A549 (cell line): ENCODE measurements around the gene CSPG4. TPM values are rescaled to one million over a fixed set of nuclear protein-coding genes. Genes with fewer than 3 reads are reported as not detected.

Source experiments
- ATAC-seq, 2 experiments: fragments of 200-7000 bp in 1 of 2; fragments of >200 bp in 1 of 2; cut with Nextera tagmentation in 1 of 2; cut with Tn5 transposase in 1 of 2; 3 replicates each; pipeline versions ENCODE4 v1.8.0 to v1.9.1; 2018 to 2020; ENCODE audit warnings: mild to moderate bottlenecking in 1 of 2, moderate library complexity in 1 of 2
- CTCF ChIA-PET: fragments of 300-600 bp; sonication (Branson Sonifier 250); formaldehyde crosslinking; extraction: SDS; loops from one replicate; lab custom pipeline; 2021; ENCODE audit warnings: antibody characterized with exemption, inconsistent platforms; lab: Yijun Ruan, JAX
- POLR2A ChIA-PET: fragments of 350-600 bp; formaldehyde crosslinking; extraction: SDS; loops from one replicate; lab custom pipeline; 2021; ENCODE audit warnings: antibody characterized with exemption, inconsistent platforms; lab: Yijun Ruan, JAX
- DNase-seq, 2 experiments: peaks; one replicate each; pipeline versions ENCODE4 v3.0.0 to v3.0.0-alpha.2; 2011 to 2016; ENCODE audit warnings: low read depth in 1 of 2, low spot score in 1 of 2
- FAIRE-seq: peaks from 2 replicates; lab custom pipeline; 2011; peaks lifted over from hg19 to GRCh38; lab: Jason Lieb, UNC
- H3K27ac ChIP-seq, 2 experiments: fragments of >200 bp; sonication (Bioruptor Twin); formaldehyde crosslinking; 3 replicates each; pipeline ENCODE4 v1.5.1; 2016 to 2017
- H3K4me1 ChIP-seq: fragments of >200 bp; sonication (Bioruptor Twin); formaldehyde crosslinking; 3 replicates; pipeline ENCODE4 v1.6.1; 2016
- H3K4me2 ChIP-seq: fragments of >200 bp; sonication (Bioruptor Twin); formaldehyde crosslinking; 3 replicates; pipeline ENCODE4 v1.6.1; 2016
- H3K4me3 ChIP-seq: fragments of >200 bp; sonication (Bioruptor Twin); formaldehyde crosslinking; 3 replicates; pipeline ENCODE4 v1.5.1; 2016
- H3K9me3 ChIP-seq: fragments of >200 bp; sonication (Bioruptor Twin); formaldehyde crosslinking; 3 replicates; pipeline ENCODE4 v1.6.1; 2016
- ATOH8 ChIP-seq: fragments of 250-450 bp; sonication (Bioruptor Pico); IDR thresholded peaks from 2 replicates; pipeline ENCODE4 v1.5.0; 2020; ENCODE audit warnings: low read depth, mild to moderate bottlenecking, moderate library complexity
- BCL3 ChIP-seq: fragments of >200 bp; sonication (Bioruptor Twin); formaldehyde crosslinking; IDR thresholded peaks from 3 replicates; pipeline ENCODE4 v1.6.1; 2016
- CBX8 ChIP-seq: fragments of 200-600 bp; sonication (generic); IDR thresholded peaks from 2 replicates; pipeline ENCODE4 v1.6.1; 2016
- CHD4 ChIP-seq: fragments of 200-600 bp; sonication (generic); IDR thresholded peaks from 2 replicates; pipeline ENCODE4 v1.6.1; 2016; ENCODE audit warnings: antibody characterized with exemption, mild to moderate bottlenecking, borderline replicate concordance
- CTCF ChIP-seq: fragments of >200 bp; sonication (Bioruptor Twin); formaldehyde crosslinking; IDR thresholded peaks from 3 replicates; pipeline ENCODE4 v1.5.1; 2016
- EHMT2 ChIP-seq: fragments of 200-600 bp; sonication (generic); IDR thresholded peaks from 2 replicates; pipeline ENCODE4 v1.6.1; 2016; ENCODE audit warnings: antibody characterized with exemption, low read depth, mild to moderate bottlenecking, moderate library complexity
- ESRRA ChIP-seq: fragments of 150-350 bp; IDR thresholded peaks from 2 replicates; pipeline ENCODE4 v1.6.1; 2014; ENCODE audit warnings: mild to moderate bottlenecking, low read length, borderline replicate concordance
- FOSB ChIP-seq: fragments of 250-450 bp; sonication (Bioruptor Pico); IDR thresholded peaks from 2 replicates; pipeline ENCODE4 v1.5.0; 2020; ENCODE audit warnings: mild to moderate bottlenecking, moderate library complexity
- FOXS1 ChIP-seq: fragments of 250-450 bp; sonication (Bioruptor Pico); IDR thresholded peaks from 2 replicates; pipeline ENCODE4 v1.5.0; 2020; ENCODE audit warnings: mild to moderate bottlenecking, moderate library complexity
- GATA3 ChIP-seq: IDR thresholded peaks from 2 replicates; pipeline ENCODE4 v1.6.1; 2012; ENCODE audit warnings: borderline replicate concordance
- HOXA7 ChIP-seq: fragments of 250-450 bp; sonication (Bioruptor Pico); IDR thresholded peaks from 2 replicates; pipeline ENCODE4 v1.5.0; 2020; ENCODE audit warnings: mild to moderate bottlenecking, moderate library complexity
- HOXB13 ChIP-seq: fragments of 250-450 bp; sonication (Bioruptor Pico); IDR thresholded peaks from 2 replicates; pipeline ENCODE4 v1.5.0; 2020; ENCODE audit warnings: low read depth, mild to moderate bottlenecking, moderate library complexity
- HOXB5 ChIP-seq: fragments of 250-450 bp; sonication (Bioruptor Pico); IDR thresholded peaks from 2 replicates; pipeline ENCODE4 v1.5.0; 2020; ENCODE audit warnings: mild to moderate bottlenecking, moderate library complexity
- JUN ChIP-seq, 2 experiments: fragments of >200 bp; sonication (Bioruptor Twin); formaldehyde crosslinking; IDR thresholded peaks; 2 replicates in 1 of 2; 3 replicates in 1 of 2; pipeline ENCODE4 v1.6.1; 2016 to 2017
- KDM1A ChIP-seq: fragments of 200-600 bp; sonication (generic); IDR thresholded peaks from 2 replicates; pipeline ENCODE4 v1.6.1; 2016; ENCODE audit warnings: low read depth, mild to moderate bottlenecking
- KDM5A ChIP-seq: fragments of 200-600 bp; sonication (generic); IDR thresholded peaks from 2 replicates; pipeline ENCODE4 v1.6.1; 2016; ENCODE audit warnings: antibody characterized with exemption, mild to moderate bottlenecking
- MAZ ChIP-seq: fragments of 150-350 bp; IDR thresholded peaks from 2 replicates; pipeline ENCODE4 v1.6.1; 2014; ENCODE audit warnings: antibody characterized with exemption, low read depth, low read length, borderline replicate concordance
- NR3C1 ChIP-seq: fragments of >200 bp; sonication (Bioruptor Twin); formaldehyde crosslinking; IDR thresholded peaks from 3 replicates; pipeline ENCODE4 v1.6.1; 2017
- PHF8 ChIP-seq: fragments of 200-600 bp; sonication (generic); IDR thresholded peaks from 2 replicates; pipeline ENCODE4 v1.6.1; 2016; ENCODE audit warnings: low read depth, mild to moderate bottlenecking, antibody characterized with exemption, moderate library complexity, borderline replicate concordance
- POLR2A ChIP-seq: IDR thresholded peaks from 2 replicates; pipeline ENCODE4 v1.6.1; 2012; ENCODE audit warnings: mild to moderate bottlenecking, low read length
- POLR2AphosphoS2 ChIP-seq: conservative IDR thresholded peaks from 2 replicates; pipeline ENCODE4 v1.6.1; 2012; ENCODE audit warnings: low read length, improper control_type of control experiment, inconsistent platforms
- RAD21 ChIP-seq, 2 experiments: fragments of >200 bp in 1 of 2; sonication (Bioruptor Twin) in 1 of 2; formaldehyde crosslinking in 1 of 2; IDR thresholded peaks in 1 of 2; conservative IDR thresholded peaks in 1 of 2; 2 replicates in 1 of 2; 3 replicates in 1 of 2; pipeline ENCODE4 v1.6.1; 2012 to 2018; ENCODE audit warnings: inconsistent platforms in 1 of 2
- RCOR1 ChIP-seq: fragments of 150-350 bp; IDR thresholded peaks from 2 replicates; pipeline ENCODE4 v1.6.1; 2014; ENCODE audit warnings: antibody characterized with exemption, low read length, low read depth
- RFX5 ChIP-seq: fragments of 450-650 bp; IDR thresholded peaks from 2 replicates; pipeline ENCODE4 v1.7.1; 2014; ENCODE audit warnings: antibody characterized with exemption, mild to moderate bottlenecking, moderate library complexity
- RNF2 ChIP-seq: fragments of 200-600 bp; sonication (generic); IDR thresholded peaks from 2 replicates; pipeline ENCODE4 v1.6.1; 2016; ENCODE audit warnings: low read depth, mild to moderate bottlenecking, antibody characterized with exemption, moderate library complexity, borderline replicate concordance
- SMC3 ChIP-seq: fragments of >200 bp; sonication (Bioruptor Twin); formaldehyde crosslinking; IDR thresholded peaks from 3 replicates; pipeline ENCODE4 v1.6.1; 2018; ENCODE audit warnings: inconsistent platforms
- ZC3H11A ChIP-seq: fragments of 450-650 bp; IDR thresholded peaks from 2 replicates; pipeline ENCODE4 v1.6.1; 2014; ENCODE audit warnings: antibody characterized with exemption, mild to moderate bottlenecking
- ZFP36 ChIP-seq: fragments of 450-650 bp; IDR thresholded peaks from 2 replicates; pipeline ENCODE4 v1.6.1; 2014; ENCODE audit warnings: borderline replicate concordance; ENCODE audit not compliant: partially characterized antibody
- ZNF302 ChIP-seq: fragments of 250-450 bp; sonication (Bioruptor Pico); IDR thresholded peaks from 2 replicates; pipeline ENCODE4 v1.9.0; 2021; ENCODE audit warnings: inconsistent platforms, mild to moderate bottlenecking, moderate library complexity
- ZSCAN20 ChIP-seq: fragments of 250-450 bp; sonication (Bioruptor Pico); IDR thresholded peaks from 2 replicates; pipeline ENCODE4 v1.8.0; 2022; ENCODE audit warnings: mild to moderate bottlenecking, moderate library complexity
- WGBS: methylation state at CpG from one replicate; pipeline ENCODE4 v1.1.6; 2017; ENCODE audit errors: missing lambda C conversion rate; 5-methylcytosine and 5-hydroxymethylcytosine counted together
- polyA plus RNA-seq, 4 experiments: library from polyadenylated mRNA; depleted of rRNA in 3 of 4; stranded (reverse); fragments of >200 nt; fragmentation: RNase III in 1 of 4; extraction: RNeasy Plus Mini Kit Qiagen cat#74134 plus additional on column Dnase treatment in 1 of 4; gene quantifications; 2 replicates in 3 of 4; 3 replicates in 1 of 4; pipeline ENCODE4 v1.2.3, GENCODE V29; 2011 to 2017
- TF ChIP-seq, protein P1 (sequence below): IDR thresholded peaks from 2 replicates; pipeline ENCODE4 v1.6.1; 2012

CSPG4 gene
- polyA plus RNA-seq, 2 of the 4 experiments (the other 2 are of a cell fraction), result 0.01 to 0.06 TPM

GRCh38 chr15:75648156-75649000, 64.3 kb downstream of the CSPG4 start:
- TF ChIP-seq POLR2A, result no peak
- no peak for TF ChIP-seq PHF8
- TF ChIP-seq POLR2AphosphoS2, result no peak
- no peak for TF ChIP-seq ATOH8 (CRISPR knock-in tag)
- no peak for TF ChIP-seq HOXB5
- no peak for TF ChIP-seq MAZ
- no peak for TF ChIP-seq JUN (IDR thresholded peaks at IDR 0.05)
- no peak for TF ChIP-seq ESRRA
- TF ChIP-seq KDM5A, result no peak
- no peak for TF ChIP-seq NR3C1
- no peak for TF ChIP-seq EHMT2
- no peak for TF ChIP-seq RFX5
- TF ChIP-seq RNF2, result no peak
- no peak for TF ChIP-seq HOXB13 (CRISPR knock-in tag)
- TF ChIP-seq CHD4, result no peak
- Histone ChIP-seq H3K4me1 (peaks cover 41% of the 10 kb centered on the region), H3K4me3 (peak overlapping the region; percentile 75), H3K4me2 (peak overlapping the region; percentile 90), H3K27ac (peak overlapping the region; percentile 91 to 94), H3K9me3 (no peaks in the 10 kb centered on the region)
- POLR2A ChIA-PET, result interaction anchor here (0.7 to 2.4 kb wide), 13 partner anchors 8 to 280 kb away, joined by 3 to 22 read pairs (median 5); partner anchors contain the start of genes IMP3, MAN2C1, SIN3A and SNUPN
- WGBS, result 7% methylated on average over 32 of the region's 34 CpGs
- CTCF ChIA-PET, result interaction anchor here (0.6 to 9.8 kb wide), 20 partner anchors 9 to 411 kb away, joined by 3 to 98 read pairs (median 7); partner anchors contain the start of genes IMP3 and MAN2C1
- peak in 1 of 2 experiments; percentile 48 for DNase-seq
- peak; percentile 11 to 49; a peak in 5 of 6 replicates for ATAC-seq
- no peak for FAIRE-seq

DNA sequence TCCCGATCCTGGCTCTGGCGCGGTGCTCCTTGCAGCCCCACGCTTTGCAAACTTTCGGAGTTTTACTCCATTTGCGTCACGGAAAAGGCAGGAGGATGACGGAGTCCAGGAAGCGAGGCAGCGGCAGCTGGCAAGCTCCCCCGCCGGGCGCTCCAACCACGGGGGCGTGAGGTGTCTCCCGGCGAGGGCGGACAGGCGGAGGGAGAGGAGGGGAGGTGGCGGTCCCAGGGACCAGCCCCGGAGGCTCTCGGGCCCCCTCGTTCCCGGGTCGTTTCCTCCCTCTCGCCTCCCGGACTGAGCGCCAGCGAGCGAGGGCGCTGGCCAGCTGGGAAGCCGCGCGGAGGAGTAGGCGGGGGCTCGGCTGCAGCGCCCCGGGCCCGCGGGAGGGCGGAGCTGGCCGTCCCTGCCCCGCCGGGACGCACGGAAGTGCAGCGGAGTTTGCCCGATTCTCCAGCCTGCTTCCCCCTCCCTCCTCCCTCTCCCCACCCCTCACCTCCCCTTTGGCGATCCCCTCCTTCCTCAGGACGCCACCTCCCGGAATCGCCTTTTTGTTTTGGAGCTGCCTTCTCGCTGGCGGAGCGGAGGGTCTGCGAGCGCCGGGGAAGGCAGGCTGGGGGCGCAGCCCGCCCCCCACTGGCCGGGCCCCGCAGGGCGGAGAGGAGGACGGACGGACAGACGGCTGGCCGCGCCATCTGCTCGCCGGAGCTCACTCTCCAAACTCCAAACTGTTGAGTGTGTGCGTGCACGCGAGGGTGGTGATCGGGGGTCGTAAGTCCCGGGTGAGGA, 65.1 kb downstream of the CSPG4 start, which contains the start of gene SNX33:
Gene SNX33, plus strand, starts transcription at position 543 of the 786 bp plus-strand sequence. CDS start 1,191 bp downstream, outside the sequence.
- H3K9me3 ChIP-seq, result no peaks in the 10 kb centered on the region
- WGBS, result 2% methylated on average over 53 of the region's 76 CpGs
- ChIA-PET POLR2A (interaction anchor here (0.7 to 2.4 kb wide), 12 partner anchors 8 to 279 kb away, joined by 3 to 22 read pairs (median 6); partner anchors contain the start of genes IMP3, MAN2C1, SIN3A and SNUPN), CTCF (interaction anchor here (0.6 to 9.8 kb wide), 29 partner anchors 8 to 412 kb away, joined by 3 to 98 read pairs (median 4); partner anchors contain the start of genes IMP3 and MAN2C1)
- peak within 1 kb of the TSS; percentile 75 for H3K4me3 ChIP-seq
- ATAC-seq, result peak; percentile 84 to 90
- peak within 1 kb of the TSS; percentile 91 to 94 for H3K27ac ChIP-seq
- peak within 1 kb of the TSS; percentile 90 for H3K4me2 ChIP-seq
- peaks cover 41% of the 10 kb centered on the region for H3K4me1 ChIP-seq
- peak; percentile 81 to 89 for DNase-seq
- no peak for FAIRE-seq
- no peak for TF ChIP-seq RCOR1
- peak; percentile 15; the same call in 1 of the 3 replicates for TF ChIP-seq BCL3
- TF ChIP-seq CHD4, result no peak
- 0 out of 2 replicates have a peak, but pooled peaks have one; percentile 3 for TF ChIP-seq MAZ
- no peak for TF ChIP-seq GATA3
- TF ChIP-seq FOSB (CRISPR knock-in tag), result no peak
- TF ChIP-seq RFX5, result no peak
- peak; percentile 67 for TF ChIP-seq CTCF
- peak; percentile 62 to 69; a peak in 3 of 5 replicates for TF ChIP-seq JUN (IDR thresholded peaks at IDR 0.05)
- peak; percentile 57 for TF ChIP-seq SMC3
- no peak for TF ChIP-seq ZC3H11A
- TF ChIP-seq FOXS1 (CRISPR knock-in tag), result no peak
- TF ChIP-seq ZSCAN20 (CRISPR knock-in tag), result no peak
- peak; percentile 50 for TF ChIP-seq PHF8
- no peak for TF ChIP-seq KDM1A
- TF ChIP-seq ZNF302 (CRISPR knock-in tag), result no peak
- no peak for TF ChIP-seq NR3C1
- TF ChIP-seq RAD21 (conservative IDR thresholded peaks at IDR 0.05 in 1 of 2, IDR thresholded peaks at IDR 0.05 in 1 of 2), result peak in 1 of 2 experiments; percentile 42; a peak in 2 of 5 replicates
- TF ChIP-seq, protein P1, sequence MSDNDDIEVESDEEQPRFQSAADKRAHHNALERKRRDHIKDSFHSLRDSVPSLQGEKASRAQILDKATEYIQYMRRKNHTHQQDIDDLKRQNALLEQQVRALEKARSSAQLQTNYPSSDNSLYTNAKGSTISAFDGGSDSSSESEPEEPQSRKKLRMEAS, result peak; percentile 62; the same call in 1 of the 2 replicates
- TF ChIP-seq ZFP36, result no peak
- TF ChIP-seq CBX8, result no peak
- no peak for TF ChIP-seq HOXA7
